Activated T-cell treated with anti-CD3 and anti-CD28 coated beads for 1 hour (primary cell): ENCODE results near the gene TRNP1.

Experiments
- DNase-seq: peaks from one replicate; pipeline ENCODE4 v3.0.0-alpha.2; 2020; ENCODE audit warnings: low read depth

Gene TRNP1

DNA sequence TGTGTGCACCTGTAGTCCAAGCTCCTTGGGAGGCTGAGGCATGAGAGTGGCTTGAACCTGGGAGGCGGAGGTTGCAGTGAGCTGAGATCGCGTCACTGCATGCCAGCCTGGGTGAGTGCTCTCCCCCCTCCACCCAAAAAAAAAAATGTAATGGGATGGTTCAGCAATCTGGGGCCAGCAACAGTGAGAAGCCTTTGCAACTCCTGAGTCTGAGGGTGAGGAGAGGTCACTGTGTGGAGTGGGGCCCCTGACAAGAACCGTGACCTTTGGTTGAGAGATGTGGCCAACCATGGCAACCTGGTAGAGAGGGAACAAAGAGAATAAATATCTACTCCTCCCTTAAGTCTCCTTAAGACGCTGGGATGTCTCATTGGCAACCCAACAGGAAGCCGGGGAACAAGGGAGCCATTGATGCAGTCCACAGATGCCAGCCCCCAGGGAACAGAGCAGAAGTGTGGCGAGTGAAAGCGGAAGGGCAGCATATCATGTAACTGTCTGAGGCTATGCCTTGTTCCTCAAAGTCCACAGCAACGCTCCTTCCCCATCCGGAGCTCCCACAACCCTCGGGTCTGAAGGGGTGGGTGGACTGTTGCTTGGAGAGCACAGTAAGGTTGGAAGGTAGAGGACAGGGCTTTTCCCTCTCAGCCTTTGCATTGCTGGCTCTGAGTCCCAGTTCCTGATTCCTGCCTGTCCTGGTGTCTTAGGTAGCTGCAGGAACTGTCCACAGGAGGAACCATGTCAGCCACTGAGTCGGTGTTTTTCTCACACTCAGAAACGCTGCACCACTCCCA, 8.3 kb downstream of the TRNP1 start:
- DNase-seq: no peak

DNA sequence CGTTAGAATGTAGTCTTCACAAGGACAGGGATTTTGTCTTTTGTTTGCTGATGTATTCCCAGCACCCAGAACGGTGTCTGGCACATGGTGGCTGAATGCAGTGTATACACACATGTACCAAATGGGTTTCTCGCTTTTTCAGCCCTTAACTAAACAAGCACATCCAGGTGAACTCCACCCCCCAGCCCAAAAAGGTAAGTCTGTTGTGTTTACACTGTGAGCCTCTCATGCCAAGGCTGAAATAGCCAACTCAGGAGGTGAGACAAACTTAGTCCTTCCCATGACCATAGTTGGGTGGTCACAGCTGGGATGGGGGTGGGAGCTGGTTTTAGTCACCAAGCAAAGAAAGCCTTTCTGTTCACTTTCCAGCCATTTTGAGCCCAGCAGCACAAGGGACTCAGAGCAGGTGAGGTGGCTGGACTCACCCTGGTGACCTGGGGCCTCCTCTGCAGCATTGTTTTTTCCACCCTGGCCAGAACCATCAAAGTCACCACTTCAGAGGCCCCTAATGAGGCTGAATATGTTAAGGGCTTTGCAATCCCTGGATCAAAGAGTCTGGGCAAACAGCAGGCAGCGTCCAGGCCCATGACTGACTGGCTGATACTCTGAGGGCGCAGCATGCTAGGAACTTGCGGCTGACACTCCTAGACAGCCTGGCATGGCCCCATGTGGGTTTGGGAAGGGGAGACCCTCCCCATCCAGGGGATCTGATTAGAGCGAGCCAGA, 10.4 kb downstream of the TRNP1 start:
- no peak for DNase-seq

DNA sequence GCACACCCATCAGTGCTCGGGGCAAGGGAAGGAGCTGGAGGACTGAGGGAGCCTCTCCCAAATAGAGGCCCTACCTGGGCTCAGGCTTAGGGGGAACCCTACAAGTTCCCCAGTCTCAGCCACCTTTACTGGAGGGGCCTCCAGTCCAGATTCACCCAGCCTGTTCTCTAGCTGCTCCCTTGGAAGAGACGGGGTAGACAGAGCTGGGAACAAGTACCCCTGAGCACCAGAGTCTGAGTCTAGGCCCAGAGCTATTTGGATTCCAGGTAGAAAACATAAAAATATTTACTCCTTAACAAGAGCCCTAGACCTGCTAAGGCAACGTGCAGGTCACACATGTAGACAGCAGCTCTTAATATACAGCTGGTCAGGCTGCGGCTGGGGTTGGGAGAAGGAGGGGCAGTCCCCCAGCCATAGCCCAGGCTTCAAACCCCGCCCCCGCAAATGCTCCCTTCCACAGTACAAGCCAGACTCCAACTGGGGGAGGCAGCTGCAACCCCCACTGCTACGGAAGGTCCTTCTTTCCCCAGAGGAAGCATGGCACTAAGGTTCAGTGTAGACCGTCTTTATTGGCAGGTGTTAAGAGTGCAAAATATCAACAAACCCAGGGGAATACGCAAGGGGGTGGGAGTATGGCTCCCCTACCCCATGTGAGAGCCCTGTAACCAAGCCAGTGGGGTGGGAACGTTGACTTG, 11.1 kb downstream of the TRNP1 start:
- no peak for DNase-seq

DNA sequence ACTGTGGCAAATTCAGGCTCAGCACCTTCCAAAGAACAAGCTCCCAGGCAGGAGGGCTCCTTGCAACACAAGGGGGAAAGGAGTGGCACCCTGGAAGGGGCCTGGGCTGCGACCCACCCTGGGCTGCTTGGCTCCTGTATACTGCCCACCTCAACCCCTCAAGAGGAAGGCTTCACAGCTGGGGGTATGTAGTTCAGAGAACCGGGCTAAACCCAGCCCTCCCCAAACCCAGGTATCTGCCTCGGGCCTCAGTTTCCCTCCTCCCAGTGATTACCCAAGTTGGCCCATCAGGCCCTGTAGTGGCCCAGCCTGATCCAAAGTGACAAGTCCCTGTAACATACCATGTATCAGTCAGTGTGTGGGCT, 11.7 kb downstream of the TRNP1 start:
- no peak for DNase-seq

DNA sequence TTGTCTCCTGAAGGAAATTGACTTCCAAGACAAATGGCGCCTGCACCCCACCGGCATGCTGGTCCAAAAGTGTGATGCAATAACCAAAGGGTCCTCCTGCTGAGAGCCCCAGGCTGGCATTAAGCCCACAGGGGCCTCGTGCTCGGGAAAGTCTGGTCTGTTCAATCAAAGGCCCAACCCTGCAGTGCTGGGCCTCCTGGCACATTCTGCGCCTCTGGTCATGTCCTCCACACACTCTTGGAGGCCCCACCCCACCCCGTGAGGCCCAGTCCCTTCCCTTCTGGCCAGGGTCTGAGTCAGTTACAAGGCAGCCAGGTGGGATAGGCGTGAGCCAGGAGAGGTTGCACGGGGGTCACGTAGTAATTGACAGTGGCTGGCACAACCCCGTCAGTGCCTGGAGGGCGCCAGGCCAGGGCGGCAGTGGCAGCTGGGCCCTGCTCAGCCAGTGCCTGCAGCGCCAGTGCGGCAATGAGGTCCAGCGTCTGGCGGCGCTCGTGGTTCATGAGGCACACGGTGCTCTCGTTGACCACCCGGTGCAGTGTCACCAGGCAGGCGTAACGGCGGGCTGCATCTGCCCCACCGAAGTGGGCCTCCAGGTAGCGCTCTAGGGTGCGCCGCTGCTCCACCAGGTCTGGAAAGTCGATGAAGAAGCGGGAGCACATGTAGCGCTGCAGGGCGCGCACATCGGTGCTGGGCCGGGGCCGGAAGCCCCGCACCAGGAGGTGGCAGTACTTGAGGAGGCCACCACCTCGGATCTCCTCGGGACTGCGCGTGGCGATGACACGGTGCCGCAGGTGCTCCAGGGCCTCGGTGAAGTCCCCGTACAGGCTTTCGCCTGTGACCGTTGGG, 12.4 kb downstream of the TRNP1 start:
- DNase-seq: no peak

DNA sequence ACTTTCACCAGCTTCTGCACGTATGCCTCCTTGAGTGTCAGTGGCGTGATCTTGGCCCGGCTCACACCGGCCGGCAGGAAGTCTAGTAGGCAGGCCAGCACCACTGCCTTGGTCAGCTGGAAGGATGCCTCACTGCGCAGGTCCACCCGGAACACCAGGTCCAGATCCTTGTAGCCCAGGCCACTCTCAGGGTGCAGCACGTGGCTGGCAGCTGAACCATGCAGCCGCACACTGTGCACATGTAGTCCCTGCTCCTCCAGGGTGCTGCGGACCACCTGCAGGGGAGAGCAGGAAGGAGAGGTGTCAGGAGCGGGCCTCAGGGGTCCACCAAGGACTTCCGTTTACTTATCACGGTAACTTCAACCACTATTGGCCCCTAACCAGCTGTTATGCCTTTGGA, 13.2 kb downstream of the TRNP1 start:
- DNase-seq: no peak

DNA sequence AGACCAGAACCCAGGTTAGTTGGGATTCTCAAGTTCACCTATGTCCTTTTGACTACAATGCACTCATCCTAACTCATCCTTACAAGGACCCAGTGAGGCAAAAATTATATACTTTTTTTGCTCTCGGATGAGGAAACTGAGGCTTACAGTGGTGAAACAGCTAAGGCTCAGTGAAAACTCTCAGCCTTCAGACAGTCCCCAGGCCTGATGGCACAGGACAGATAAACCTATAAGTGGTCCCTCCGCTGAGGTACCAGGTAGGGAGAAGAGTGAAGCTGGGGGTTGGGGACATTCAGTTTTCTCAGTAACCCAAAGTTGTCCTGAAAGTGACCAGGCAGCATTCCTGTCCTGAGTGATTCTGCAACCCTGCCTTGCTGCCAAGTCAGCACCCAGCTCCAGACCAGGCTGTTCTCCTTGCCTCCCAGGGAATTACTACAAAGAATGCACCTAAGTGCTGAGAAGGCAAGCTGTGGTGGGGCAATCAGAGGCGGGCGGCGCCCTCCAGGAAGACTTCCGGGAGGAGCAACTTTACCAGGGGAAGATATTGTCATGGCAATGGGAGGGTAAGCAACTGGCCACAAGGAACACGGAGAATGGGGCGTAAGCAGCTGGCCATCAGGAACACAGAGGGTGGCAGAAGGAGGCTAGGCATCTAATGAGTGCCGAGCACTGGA, 14.6 kb downstream of the TRNP1 start:
- DNase-seq: no peak

DNA sequence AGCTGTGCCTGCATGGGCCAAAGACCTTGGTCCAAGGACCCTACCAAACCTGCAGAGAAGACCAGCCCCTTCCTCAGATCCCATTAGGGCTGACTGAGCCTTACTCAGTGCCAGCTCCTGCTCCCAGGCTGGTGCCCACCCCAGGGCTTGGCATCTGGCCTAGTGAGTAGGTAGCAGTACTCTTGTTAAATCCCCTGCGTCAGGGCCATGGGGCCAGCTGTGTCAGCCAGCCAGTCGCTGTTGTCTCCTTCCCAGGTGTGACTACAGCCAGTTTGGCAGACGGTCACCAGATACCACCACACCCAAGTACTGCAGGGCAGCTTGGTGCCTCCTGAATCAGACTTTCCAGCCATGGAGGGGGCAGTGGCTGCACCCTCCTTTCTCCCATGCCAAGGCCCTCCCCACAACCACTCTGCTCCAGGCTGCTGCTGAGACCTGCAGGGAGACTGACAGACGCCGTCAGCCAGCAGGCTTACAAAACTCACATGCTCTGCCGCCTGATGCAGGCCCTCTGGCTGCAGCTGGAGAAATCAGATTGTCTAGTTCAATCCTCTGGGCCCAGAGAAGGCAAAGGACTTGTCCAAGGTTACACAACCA, 16.2 kb downstream of the TRNP1 start:
- DNase-seq: no peak

DNA sequence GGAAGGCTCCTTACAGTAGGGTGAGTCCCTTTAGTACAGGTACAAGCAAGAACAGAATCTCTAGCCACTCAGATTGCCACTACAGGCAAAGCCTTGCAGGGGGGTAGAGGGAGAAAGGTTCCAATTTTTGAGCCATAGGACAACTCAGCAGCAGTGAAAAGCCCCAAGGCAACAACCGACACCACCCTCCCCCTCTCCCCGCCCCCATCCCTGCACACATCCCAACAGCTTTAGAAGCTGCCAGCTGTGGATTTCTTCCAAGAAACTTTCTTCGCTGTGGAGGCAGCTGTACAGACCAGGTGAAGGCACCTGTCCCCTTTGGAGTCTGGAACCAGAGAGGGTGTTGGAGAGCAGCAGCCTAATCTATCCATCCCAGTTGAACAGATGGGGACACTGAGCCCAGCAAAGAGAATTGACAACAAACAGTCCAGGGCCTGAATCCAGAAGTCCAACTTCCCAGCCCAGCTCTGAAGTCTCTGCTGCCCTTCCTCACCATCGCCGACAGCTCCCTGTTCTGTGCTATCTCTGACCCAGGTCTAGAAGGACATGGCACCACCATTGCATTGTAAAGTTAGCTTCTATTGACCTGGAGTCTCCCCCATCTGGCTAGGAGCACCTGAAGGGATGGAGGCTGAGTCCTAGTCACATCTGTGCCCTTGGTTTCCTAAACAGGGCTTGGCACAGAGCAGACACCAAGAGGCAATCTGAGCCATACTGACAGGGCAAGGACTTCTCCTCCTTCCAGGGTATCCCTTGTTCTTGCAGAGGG, 16.9 kb downstream of the TRNP1 start:
- DNase-seq: no peak

DNA sequence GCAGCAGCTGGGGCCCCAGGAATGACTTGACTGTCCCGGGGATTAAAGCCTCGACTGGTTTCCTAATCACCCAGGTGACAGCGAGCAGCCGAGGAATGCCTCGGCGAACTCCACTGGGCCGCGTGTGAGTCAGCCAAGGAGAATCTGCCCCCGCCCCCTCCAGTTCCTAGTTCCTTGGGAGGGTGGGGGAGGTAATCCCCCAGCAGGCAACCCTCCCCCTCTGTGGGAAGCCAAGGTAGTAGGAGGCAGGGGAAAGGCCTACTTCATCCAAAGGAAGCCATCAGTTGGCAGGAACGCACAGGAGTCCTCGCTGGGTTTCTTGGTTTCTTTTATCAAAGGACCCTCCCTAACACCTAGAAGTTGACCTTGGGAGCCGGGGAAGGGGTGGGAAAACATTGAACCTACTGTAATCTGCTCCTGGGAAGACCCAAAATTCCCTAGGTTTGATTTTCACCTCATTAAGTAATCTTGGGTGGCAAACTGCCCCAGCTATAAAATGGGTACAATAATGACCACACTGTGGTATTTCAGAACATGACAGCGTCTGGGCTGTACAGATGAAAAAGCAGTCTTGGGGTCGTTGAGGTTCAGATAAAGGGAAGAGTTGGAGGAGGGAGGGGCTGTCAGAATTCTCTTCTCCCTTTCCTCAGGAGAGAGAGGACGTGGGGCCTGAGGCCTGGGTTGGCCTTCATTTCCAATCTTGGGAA, 17.7 kb downstream of the TRNP1 start:
- DNase-seq: no peak

DNA sequence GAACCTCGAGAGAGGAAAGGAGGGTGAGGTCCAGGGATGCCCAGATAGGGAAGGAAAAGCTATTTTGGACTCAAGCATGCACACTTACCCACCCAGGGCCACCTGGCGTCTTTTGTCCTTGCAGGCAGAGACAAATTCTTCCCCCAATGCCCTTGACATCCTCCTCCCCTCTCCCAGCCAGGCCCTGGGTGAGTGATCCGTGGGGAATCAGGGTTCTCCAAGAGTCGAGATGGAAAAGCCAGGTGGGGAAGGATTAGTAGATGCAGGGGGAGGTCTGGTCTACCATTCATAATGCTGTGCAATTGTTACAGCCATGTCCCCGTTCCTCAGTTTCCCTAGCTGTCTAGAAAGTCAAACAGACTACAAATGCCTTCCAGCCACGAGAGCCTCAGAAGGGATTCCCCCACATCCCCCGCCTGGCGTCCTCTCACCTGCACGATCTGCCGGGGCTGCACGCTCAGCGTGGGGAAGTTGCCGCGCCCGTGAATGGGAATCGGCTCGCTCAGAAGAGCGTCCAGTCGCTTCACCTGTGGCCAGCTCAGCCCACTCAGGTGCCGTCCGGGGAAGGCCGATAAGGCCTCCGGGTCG, 18.6 kb downstream of the TRNP1 start:
- no peak for DNase-seq

DNA sequence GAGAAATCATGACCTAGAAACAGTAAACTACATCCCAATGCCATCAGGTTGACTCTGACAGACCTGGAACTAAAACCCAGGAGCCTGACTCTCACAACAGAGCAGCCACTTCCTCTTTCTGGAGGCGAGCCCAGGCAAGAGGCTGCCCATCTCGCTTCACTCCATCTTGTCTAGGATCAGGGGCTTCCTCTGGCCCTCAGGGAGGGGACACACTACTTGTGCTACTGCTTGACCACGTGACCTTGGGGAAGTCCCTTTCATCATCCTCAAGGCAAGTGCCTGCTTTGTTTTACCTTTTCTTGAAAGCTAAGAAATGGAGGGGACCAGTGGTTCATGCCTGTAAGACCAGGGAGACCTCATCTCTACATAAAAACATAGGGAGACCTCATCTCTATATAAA, 21.8 kb downstream of the TRNP1 start:
- no peak for DNase-seq

DNA sequence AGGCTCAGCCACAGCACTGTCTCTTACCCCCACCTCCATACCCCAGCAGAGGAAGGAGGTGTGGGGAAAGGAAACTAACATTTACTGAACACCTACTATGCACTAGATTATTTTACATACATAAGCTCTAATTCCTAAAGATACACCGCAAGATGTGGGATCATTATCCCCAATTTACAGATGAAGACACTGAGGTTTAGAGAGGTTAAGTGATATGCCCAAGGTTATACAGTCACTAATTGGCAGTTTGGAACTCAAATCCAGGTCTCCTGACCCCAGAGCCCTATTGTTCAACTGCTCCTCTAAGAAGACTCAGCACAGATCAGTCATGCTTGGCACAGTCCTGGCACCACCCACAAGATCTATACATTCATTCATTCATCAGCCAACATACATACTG, 22.9 kb downstream of the TRNP1 start:
- no peak for DNase-seq

DNA sequence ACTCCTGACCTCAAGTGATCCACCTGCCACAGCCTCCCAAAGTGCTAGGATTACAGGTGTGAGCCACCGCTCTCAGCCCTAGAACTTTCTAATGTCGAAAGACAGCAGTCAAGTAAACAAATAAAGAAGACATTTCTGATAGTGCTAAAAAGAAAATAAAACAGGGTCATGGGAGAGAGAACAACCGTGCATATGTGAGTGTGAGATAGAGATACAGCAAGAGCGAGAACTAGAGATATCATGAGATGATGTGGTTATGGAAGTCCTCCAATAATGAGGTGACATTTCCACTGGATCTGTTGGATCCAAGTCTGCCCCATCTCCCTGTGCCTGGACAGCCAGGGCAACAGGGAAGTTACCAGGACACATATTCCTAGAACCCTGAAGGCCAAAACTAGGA, 23.7 kb downstream of the TRNP1 start:
- no peak for DNase-seq

DNA sequence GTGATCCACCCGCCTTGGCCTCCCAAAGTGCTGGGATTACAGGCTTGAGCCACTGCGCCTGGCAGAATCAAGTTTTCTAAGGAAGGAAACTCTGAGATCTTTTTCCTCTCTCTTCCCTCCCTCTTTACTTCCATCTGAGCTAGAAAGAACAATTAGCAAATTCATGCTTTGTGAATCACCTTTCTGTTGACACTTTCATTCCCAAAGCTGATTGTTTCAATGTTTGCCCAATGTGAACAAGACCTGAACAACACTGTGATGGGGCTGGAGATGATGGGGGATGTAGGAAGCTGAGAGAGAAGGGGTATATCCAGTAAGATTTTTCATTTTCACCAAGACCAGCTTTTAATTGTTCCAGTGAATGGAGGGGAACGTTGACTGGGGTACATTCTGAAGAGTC, 24.8 kb downstream of the TRNP1 start:
- no peak for DNase-seq

DNA sequence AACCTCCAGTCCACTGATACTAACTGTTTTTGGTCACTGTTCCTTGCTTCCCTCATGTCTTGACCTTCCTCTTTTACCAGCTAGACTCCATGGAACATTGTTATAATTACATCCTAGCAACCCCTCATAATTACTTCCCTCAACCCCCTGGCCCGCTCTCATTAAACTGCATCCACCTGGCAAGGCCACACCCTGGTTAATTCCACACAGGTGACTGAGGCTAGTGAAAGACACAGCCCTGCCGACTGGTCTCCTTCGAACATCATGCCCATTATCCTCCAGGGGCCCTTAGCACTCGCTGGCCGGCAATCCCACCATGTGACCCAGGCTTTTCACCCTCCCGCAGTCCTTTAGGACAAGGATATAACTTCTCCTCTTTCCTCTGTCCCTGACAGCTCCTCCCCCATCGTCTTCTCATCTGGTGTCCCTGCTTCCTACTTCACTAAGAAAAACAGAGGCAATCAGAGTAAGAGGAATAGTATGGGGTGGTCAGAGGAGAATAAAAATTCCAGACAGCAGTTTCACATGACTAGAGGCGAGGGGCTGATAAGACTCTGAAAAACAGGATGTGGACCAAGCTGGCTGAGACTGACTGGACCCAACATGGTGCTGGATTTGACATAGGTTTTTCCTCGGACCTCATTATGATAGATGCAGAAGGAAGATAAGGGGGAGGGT, 28.0 kb downstream of the TRNP1 start:
- DNase-seq: no peak

DNA sequence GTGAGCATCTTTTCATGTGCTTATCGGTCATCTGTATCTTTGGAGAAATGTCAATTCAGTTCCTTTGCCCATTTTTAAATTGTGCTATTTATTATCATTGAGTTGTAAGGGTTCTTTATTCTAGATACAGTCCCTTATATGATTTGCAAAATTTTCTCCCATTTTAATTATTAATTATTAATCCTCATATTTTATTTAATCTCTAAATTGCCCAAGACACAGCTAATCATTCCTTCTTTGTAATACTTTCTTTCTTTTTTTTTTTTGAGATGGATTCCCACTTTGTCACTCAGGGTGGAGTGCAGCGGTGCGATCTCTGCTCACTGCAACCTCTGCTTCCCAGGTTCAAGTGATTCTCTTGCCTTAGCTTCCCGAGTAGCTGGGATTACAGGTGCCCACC, 32.2 kb downstream of the TRNP1 start:
- no peak for DNase-seq

DNA sequence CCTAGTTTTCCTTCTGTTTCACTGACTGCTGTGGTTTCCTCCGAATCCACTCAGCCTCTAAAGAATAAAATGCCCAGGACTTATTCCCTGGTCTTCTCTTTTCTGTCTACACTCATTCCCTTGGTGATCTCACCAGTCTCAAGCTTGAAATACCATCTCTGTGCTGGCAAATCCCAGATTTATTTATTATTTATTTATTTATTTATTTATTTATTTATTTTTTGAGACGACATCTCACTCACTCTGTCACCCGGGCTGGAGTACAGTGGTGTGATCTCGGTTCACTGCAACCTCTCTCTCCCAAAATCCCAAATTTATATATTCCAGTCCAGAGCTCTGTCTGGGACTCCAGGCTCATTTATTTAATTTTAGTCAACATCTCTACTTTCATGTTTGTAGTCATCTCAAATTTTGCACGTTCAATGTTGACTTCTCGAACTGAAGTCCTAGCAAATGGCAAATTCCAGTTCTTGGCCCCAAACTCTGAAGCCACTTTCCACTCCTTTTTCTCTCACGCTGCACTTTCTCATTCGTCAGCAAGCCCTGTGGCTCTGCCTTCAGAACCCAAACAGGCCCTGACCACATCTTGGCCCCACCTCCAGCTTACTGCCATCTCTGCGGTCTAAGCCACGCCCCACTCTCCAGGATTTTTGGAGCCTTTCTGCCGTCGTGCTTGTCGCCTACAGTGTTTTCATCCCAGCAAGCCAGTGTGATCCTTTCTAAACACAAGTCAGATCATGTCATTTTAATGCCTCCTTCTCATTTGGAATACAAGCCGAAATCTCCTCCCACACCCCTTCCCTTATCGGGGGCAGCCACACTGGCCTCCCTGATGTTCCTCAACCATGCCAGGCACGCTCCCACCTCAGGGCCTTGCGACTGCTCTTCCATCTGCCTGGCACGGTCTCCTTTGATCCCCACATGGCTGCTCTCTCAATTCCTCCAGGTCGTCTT, 33.4 kb downstream of the TRNP1 start:
- no peak for DNase-seq
